Activated CD4-positive, alpha-beta T cell treated with anti-CD3 and anti-CD28 coated beads, Interleukin-2, amount 50 U/mL, for 24 hours (primary cell): ENCODE results near the gene PDE6A.

Experiments
- DNase-seq, 2 donors: peaks; one replicate each; pipeline ENCODE4 v3.0.0-alpha.2; 2020; ENCODE audit warnings: low read depth in 1 of 2, low spot score in 1 of 2

PDE6A gene

GRCh38 chr5:149840226-149840825, 104.3 kb downstream of the PDE6A start:
- DNase-seq, result no peak

- no peak for DNase-seq
Observed at GRCh38 chr5:149839761-149840160, 104.8 kb downstream of the PDE6A start.

- no peak for DNase-seq
Observed at GRCh38 chr5:149838881-149839739, 105.5 kb downstream of the PDE6A start.

- no peak for DNase-seq
Observed at GRCh38 chr5:149837680-149838269, 106.8 kb downstream of the PDE6A start.

GRCh38 chr5:149836451-149837139, 108.0 kb downstream of the PDE6A start:
- no peak for DNase-seq

- DNase-seq, result peak in 1 of 2 donors; percentile 33
Observed at GRCh38 chr5:149834246-149834855, 110.2 kb downstream of the PDE6A start.

GRCh38 chr5:149833116-149833827, 111.3 kb downstream of the PDE6A start:
- no peak for DNase-seq

- no peak for DNase-seq
Observed at GRCh38 chr5:149832636-149833035, 112.0 kb downstream of the PDE6A start.

- DNase-seq, result peak in 1 of 2 donors; percentile 41
Observed at GRCh38 chr5:149831492-149831891, 113.1 kb downstream of the PDE6A start.

GRCh38 chr5:149830579-149830978, 114.0 kb downstream of the PDE6A start:
- DNase-seq, result no peak

GRCh38 chr5:149829954-149830353, 114.6 kb downstream of the PDE6A start:
- DNase-seq, result no peak

- DNase-seq, result peak; percentile 72 to 73
Observed at GRCh38 chr5:149828161-149829011, 116.2 kb downstream of the PDE6A start.

- DNase-seq, result no peak
Observed at GRCh38 chr5:149827546-149827945, 117.0 kb downstream of the PDE6A start.

GRCh38 chr5:149827086-149827485, 117.5 kb downstream of the PDE6A start:
- no peak for DNase-seq

- DNase-seq, result no peak
Observed at GRCh38 chr5:149826574-149826973, 118.0 kb downstream of the PDE6A start.

GRCh38 chr5:149824846-149825245, 119.7 kb downstream of the PDE6A start:
- no peak for DNase-seq

- DNase-seq, result no peak
Observed at GRCh38 chr5:149824120-149824519, 120.5 kb downstream of the PDE6A start.

- no peak for DNase-seq
Observed at GRCh38 chr5:149823375-149823774, 121.2 kb downstream of the PDE6A start.

GRCh38 chr5:149822301-149822700, 122.3 kb downstream of the PDE6A start:
- DNase-seq, result no peak
